ENCODE results near the gene TUBB2A. TPM values are rescaled to one million over a fixed set of nuclear protein-coding genes. Genes with fewer than 3 reads are reported as not detected.
"Not testable (repeated sequence)": the region's sequence is repeated elsewhere in the genome, so short reads cannot be mapped to it uniquely, and the experiment has no call there.

TUBB2A gene
- total and polyA plus RNA-seq, 2 of the 13 experiments (the other 11 are each of a cell fraction or from before 2014, with no cell fraction given): 35.3 to 106 TPM

- TF ChIP-seq RNF219 (CRISPR knock-in tag; IDR thresholded peaks at IDR 0.05) (no peak), HNF4A (CRISPR knock-in tag; IDR thresholded peaks at IDR 0.05) (no peak), ZNF333 (CRISPR knock-in tag; IDR thresholded peaks at IDR 0.05; ENCODE audit: borderline replicate concordance) (no peak), TEAD2 (CRISPR knock-in tag; IDR thresholded peaks at IDR 0.05) (no peak), GPN1 (CRISPR knock-in tag; IDR thresholded peaks at IDR 0.05; ENCODE audit: borderline replicate concordance) (no peak), ZNF800 (CRISPR knock-in tag; IDR thresholded peaks at IDR 0.05) (no peak), SIN3A (IDR thresholded peaks at IDR 0.05; ENCODE audit: borderline replicate concordance, low read depth, low read length) (no peak), POLR2AphosphoS2 (IDR thresholded peaks at IDR 0.05; ENCODE audit: low read depth, low read length) (no peak), SATB2 (CRISPR knock-in tag; IDR thresholded peaks at IDR 0.05) (no peak), EED (CRISPR knock-in tag; IDR thresholded peaks at IDR 0.05) (no peak)
These were observed 32.7 kb upstream of the TUBB2A start (continued) for GRCh38 chr6:3190056-3190455.

- ATAC-seq; in situ Hi-C loops (cut with HindIII; ENCODE audit: extremely low pct_ligation_motif_present, low pct_unique_long_range_greater_than_20kb); H2AFZ ChIP-seq (ENCODE audit: low read length); H3K4me3 ChIP-seq (replicated peaks in 1 of 3; ENCODE audit: insufficient read depth in 1 of 3, low read depth in 2 of 3, low read length in 3 of 3); BruUV-seq (replicated peaks); POLR2A ChIA-PET; FAIRE-seq; DNase-seq (ENCODE audit: low spot score); CTCF ChIA-PET (ENCODE audit: low intra/inter-chr PET ratio, low total read pairs); H3K4me2 ChIP-seq (ENCODE audit: low read depth, low read length); H3K27ac ChIP-seq (ENCODE audit: extremely low read length, insufficient read depth, low read length); H3K9me3 ChIP-seq (ENCODE audit: low read length); H3K79me2 ChIP-seq (ENCODE audit: insufficient read depth, low read length); H3K4me1 ChIP-seq (ENCODE audit: insufficient read depth, low read length); H4K20me1 ChIP-seq (ENCODE audit: insufficient read depth, low read length); H3K27me3 ChIP-seq (ENCODE audit: control insufficient read depth in 1 of 2, insufficient read depth in 2 of 2, low read length in 2 of 2); H3K9ac ChIP-seq (ENCODE audit: insufficient read depth, low read depth, low read length); H3K36me3 ChIP-seq (replicated peaks in 1 of 2; ENCODE audit: control insufficient read depth in 1 of 2, insufficient read depth in 2 of 2, low read length in 2 of 2): not testable (repeated sequence)
- intact Hi-C loops (cut with micrococcal nuclease; ENCODE audit: unreplicated experiment): loop anchor here (5.0 kb wide), 1 partner anchor 993 kb away; no protein-coding TSS in a partner anchor
- WGBS (ENCODE audit: low lambda C conversion rate): 58% methylated on average over 10 of the region's 10 CpGs
These were observed 31.8 kb upstream of the TUBB2A start for GRCh38 chr6:3189192-3189591.

Data from HepG2 (cell line).